IMR-90 (cell line): ENCODE measurements around the gene COQ2. TPM values are rescaled to one million over a fixed set of nuclear protein-coding genes. Genes with fewer than 3 reads are reported as not detected.
"Not testable (repeated sequence)": the region's sequence is repeated elsewhere in the genome, so short reads cannot be mapped to it uniquely, and the experiment has no call there.

Experiments used
- ATAC-seq: fragments of 200-7000 bp; cut with Tn5 transposase; 2 replicates; pipeline ENCODE4 v1.9.1; 2020; ENCODE audit warnings: low read depth, mild to moderate bottlenecking, moderate library complexity
- BruUV-seq: library from RNA; stranded (reverse); fragments of 400-500 nt; replicated peaks from 2 replicates; lab custom pipeline; 2021; lab: Mats Ljungman, UMichigan
- CTCF ChIA-PET: fragments of 300-600 bp; formaldehyde crosslinking; extraction: SDS; loops from one replicate; lab custom pipeline; 2021; ENCODE audit warnings: antibody characterized with exemption; lab: Yijun Ruan, JAX
- POLR2A ChIA-PET: fragments of 300-600 bp; sonication (Branson Sonifier 250); formaldehyde crosslinking; loops from one replicate; lab custom pipeline; 2022; ENCODE audit warnings: antibody characterized with exemption; ENCODE audit not compliant: unreplicated experiment; lab: Charles Lee
- DNase-seq: peaks from one replicate; pipeline ENCODE4 v3.0.0; 2013
- H2AFZ ChIP-seq: replicated peaks from 2 replicates; pipeline ENCODE3; 2013; ENCODE audit warnings: low read length, mild to moderate bottlenecking; ENCODE audit not compliant: poor library complexity
- H2AK5ac ChIP-seq: 2 replicates; pipeline ENCODE4 v1.6.1; 2013; ENCODE audit warnings: low read depth, low read length, inconsistent platforms
- H2AK9ac ChIP-seq: replicated peaks from 2 replicates; pipeline ENCODE3; 2013; ENCODE audit warnings: mild to moderate bottlenecking, low read depth, low read length, moderate library complexity; ENCODE audit not compliant: poor library complexity
- H2BK120ac ChIP-seq: 2 replicates; pipeline ENCODE4 v1.6.1; 2013; ENCODE audit warnings: low read depth, low read length, inconsistent platforms
- H2BK15ac ChIP-seq: 3 replicates; pipeline ENCODE4 v1.6.1; 2013; ENCODE audit warnings: low read depth, low read length, inconsistent platforms
- H2BK20ac ChIP-seq: 2 replicates; pipeline ENCODE4 v1.6.1; 2013; ENCODE audit warnings: low read depth, mild to moderate bottlenecking, inconsistent platforms, low read length, moderate library complexity
- H2BK5ac ChIP-seq: 2 replicates; pipeline ENCODE4 v1.6.1; 2013; ENCODE audit warnings: mild to moderate bottlenecking, low read depth, low read length, inconsistent platforms; ENCODE audit not compliant: poor library complexity, severe bottlenecking
- H3K14ac ChIP-seq: replicated peaks from 2 replicates; pipeline ENCODE4 v1.6.1; 2013; ENCODE audit warnings: low read depth, low read length, inconsistent platforms
- H3K18ac ChIP-seq: 2 replicates; pipeline ENCODE4 v1.6.1; 2013; ENCODE audit warnings: low read depth, low read length, control low read depth
- H3K23ac ChIP-seq: 2 replicates; pipeline ENCODE4 v1.6.1; 2013; ENCODE audit warnings: low read depth, low read length, inconsistent platforms
- H3K27ac ChIP-seq: 2 replicates; pipeline ENCODE4 v1.5.1; 2013; ENCODE audit warnings: mild to moderate bottlenecking, control low read depth, low read length; ENCODE audit not compliant: insufficient read depth
- H3K27me3 ChIP-seq: 2 replicates; pipeline ENCODE4 v1.6.1; 2013; ENCODE audit warnings: low read length; ENCODE audit not compliant: control insufficient read depth, insufficient read depth
- H3K36me3 ChIP-seq: 2 replicates; pipeline ENCODE4 v1.6.1; 2013; ENCODE audit warnings: low read length, mixed read lengths; ENCODE audit not compliant: control insufficient read depth, insufficient read depth
- H3K4ac ChIP-seq: 2 replicates; pipeline ENCODE4 v1.6.1; 2013; ENCODE audit warnings: low read depth, low read length, inconsistent platforms
- H3K4me1 ChIP-seq: 2 replicates; pipeline ENCODE4 v1.6.1; 2013; ENCODE audit warnings: low read length, mixed read lengths; ENCODE audit not compliant: control insufficient read depth, insufficient read depth
- H3K4me2 ChIP-seq: 2 replicates; pipeline ENCODE4 v1.6.1; 2013; ENCODE audit warnings: low read depth, mild to moderate bottlenecking, control low read depth, low read length, moderate library complexity
- H3K4me3 ChIP-seq: 2 replicates; pipeline ENCODE4 v1.5.1; 2013; ENCODE audit warnings: low read depth, mild to moderate bottlenecking, control low read depth, low read length, moderate library complexity; ENCODE audit not compliant: insufficient read depth
- H3K56ac ChIP-seq: 2 replicates; pipeline ENCODE4 v1.6.1; 2013; ENCODE audit warnings: low read length, inconsistent platforms; ENCODE audit not compliant: insufficient read depth; ENCODE audit errors: extremely low read depth
- H3K79me1 ChIP-seq, 2 experiments: 2 replicates each; pipeline ENCODE4 v1.6.1; 2013; ENCODE audit warnings: low read length in 2 of 2, inconsistent platforms in 1 of 2, low read depth in 1 of 2
- H3K9ac ChIP-seq: 2 replicates; pipeline ENCODE4 v1.6.1; 2013; ENCODE audit warnings: low read depth, low read length, control low read depth
- H3K9me1 ChIP-seq: 2 replicates; pipeline ENCODE4 v1.6.1; 2013; ENCODE audit warnings: low read length, inconsistent platforms; ENCODE audit not compliant: insufficient read depth
- H3K9me3 ChIP-seq: 2 replicates; pipeline ENCODE4 v1.6.1; 2013; ENCODE audit warnings: low read length; ENCODE audit not compliant: control insufficient read depth, insufficient read depth
- H4K20me1 ChIP-seq: 2 replicates; pipeline ENCODE4 v1.6.1; 2013; ENCODE audit warnings: low read length, inconsistent platforms; ENCODE audit not compliant: insufficient read depth
- H4K5ac ChIP-seq: 2 replicates; pipeline ENCODE4 v1.6.1; 2013; ENCODE audit warnings: mild to moderate bottlenecking, low read depth, low read length, control low read depth
- H4K8ac ChIP-seq, 2 experiments: 2 replicates each; pipeline ENCODE4 v1.6.1; 2013; ENCODE audit warnings: low read depth in 2 of 2, low read length in 2 of 2, control low read depth in 1 of 2, inconsistent platforms in 1 of 2
- H4K91ac ChIP-seq: 2 replicates; pipeline ENCODE4 v1.6.1; 2013; ENCODE audit warnings: low read depth, low read length, inconsistent platforms; ENCODE audit not compliant: insufficient read depth
- WGBS, 2 experiments: methylation state at CpG; one replicate each; pipeline versions ENCODE4 v1.1.5 to v1.1.7; 2013; ENCODE audit warnings: missing lambda C conversion rate in 2 of 2; ENCODE audit not compliant: insufficient read length in 1 of 2; ENCODE audit errors: extremely low coverage in 2 of 2; 5-methylcytosine and 5-hydroxymethylcytosine counted together
- dilution Hi-C: fragments of 300-500 bp; cut with HindIII; formaldehyde crosslinking; loops from one replicate; pipeline ENCODE4 v1.14.3; 2018; ENCODE audit warnings: low sequenced_read_pairs; ENCODE audit not compliant: unreplicated experiment
- in situ Hi-C: fragments of 300-500 bp; cut with MboI; formaldehyde crosslinking; loops from 3 replicates; pipeline ENCODE4 v1.14.3; 2019; ENCODE audit warnings: low sequenced_read_pairs, inconsistent platforms, mixed read lengths
- intact Hi-C: fragments of 100-400 bp; cut with micrococcal nuclease; formaldehyde crosslinking; loops from 2 replicates; pipeline ENCODE4 v1.10.0; 2022
- polyA plus RNA-seq, 3 experiments: library from polyadenylated mRNA; depleted of rRNA; stranded (reverse); fragments of >200 nt; gene quantifications; 2 replicates each; pipeline ENCODE4 v1.2.3, GENCODE V29; 2012; ENCODE audit warnings: low replicate concordance in 1 of 3
- total RNA-seq: library from RNA; depleted of rRNA; stranded (reverse); fragments of >200 nt; gene quantifications from 2 replicates; pipeline ENCODE4 v1.2.3, GENCODE V29; 2012

COQ2 gene
- total and polyA plus RNA-seq, 2 of the 4 experiments (the other 2 are of a cell fraction): 7.3 to 7.4 TPM

DNA sequence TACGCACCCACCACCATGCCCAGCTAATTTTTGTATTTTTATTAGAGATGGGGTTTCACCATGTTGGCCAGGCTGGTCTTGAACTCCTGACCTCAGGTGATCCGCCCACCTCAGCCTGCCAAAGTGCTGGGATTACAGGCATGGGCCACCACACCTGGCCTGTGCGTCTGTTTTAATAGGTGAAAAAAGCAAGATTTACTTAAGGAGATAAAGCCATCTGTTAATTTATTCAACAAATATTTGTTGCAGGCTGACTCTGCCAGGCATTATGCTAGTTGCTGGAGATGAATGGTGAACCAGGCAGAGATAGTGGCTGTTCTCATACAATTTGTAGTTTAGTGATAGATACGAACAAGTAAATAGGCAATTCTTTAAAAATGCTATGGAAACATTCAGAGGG, 40.7 kb upstream of the COQ2 start:
- in situ Hi-C loops: not testable (repeated sequence)

More for the DNA sequence above, 40.7 kb upstream of the COQ2 start:
- H3K4me2 ChIP-seq, H3K9me1 ChIP-seq, H3K27ac ChIP-seq, H3K4ac ChIP-seq, H4K5ac ChIP-seq, H4K91ac ChIP-seq, H3K36me3 ChIP-seq, H3K4me1 ChIP-seq, H2BK120ac ChIP-seq, H3K18ac ChIP-seq, H3K9me3 ChIP-seq, H2BK20ac ChIP-seq, H3K14ac ChIP-seq, H2AK9ac ChIP-seq, H3K23ac ChIP-seq, H2BK15ac ChIP-seq, DNase-seq, intact Hi-C loops, CTCF ChIA-PET, ATAC-seq, dilution Hi-C loops, H2AK5ac ChIP-seq, POLR2A ChIA-PET, H3K79me1 ChIP-seq, H2BK5ac ChIP-seq, BruUV-seq, H3K4me3 ChIP-seq, H3K9ac ChIP-seq, H4K20me1 ChIP-seq, H2AFZ ChIP-seq, H3K56ac ChIP-seq, H4K8ac ChIP-seq: not testable (repeated sequence)
- no CpG with 5 or more reads among the region's 4 CpGs for WGBS, 2 experiments
- H3K27me3 ChIP-seq: peaks cover 21% of the 10 kb centered on the region
